ENCODE measurements around the gene KATNAL1. TPM values are rescaled to one million over a fixed set of nuclear protein-coding genes. Genes with fewer than 3 reads are reported as not detected.

KATNAL1 gene
- total RNA-seq, 1 experiment from 2014 or later: 14.2 TPM

DNA sequence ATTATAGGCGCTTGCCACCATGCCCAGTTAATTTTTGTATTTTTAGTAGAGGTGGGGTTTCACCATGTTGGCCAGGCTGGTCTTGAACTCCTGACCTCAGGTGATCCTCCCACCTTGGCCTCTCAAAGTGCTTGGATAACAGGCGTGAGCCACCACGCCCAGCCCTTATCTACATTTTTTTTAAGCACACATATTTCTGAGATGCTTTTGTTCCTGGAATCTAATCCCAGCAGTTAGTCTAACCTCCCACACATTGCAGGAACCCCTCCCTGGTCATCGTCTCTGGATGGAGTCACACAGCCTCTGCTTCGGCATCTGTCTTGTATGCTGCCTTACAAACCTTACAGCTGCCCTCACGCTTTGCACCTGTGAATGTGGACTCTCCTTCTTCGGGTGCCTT lies 15.1 kb upstream of the KATNAL1 start:
- Mint-ChIP-seq H3K27ac (no peak overlapping the region), H3K4me1 (peaks cover 5% of the 10 kb centered on the region), H3K36me3 (no peaks in the 10 kb centered on the region), H3K27me3 (ENCODE audit: low read depth) (peaks cover 2% of the 10 kb centered on the region; the same call in 1 of the 2 replicates), H3K4me3 (no peak overlapping the region), H3K9me3 (0 out of 2 replicates have a peak, but pooled peaks cover 8% of the 10 kb centered on the region)
- ATAC-seq (no peak), DNase-seq (ENCODE audit: low spot score) (no peak)
- CTCF ChIA-PET: interaction anchor here (1.6 kb wide), 1 partner anchor 13 kb away, joined by 3 read pairs; no protein-coding TSS in a partner anchor
- POLR2A ChIA-PET: interaction anchor here (1.1 kb wide), 1 partner anchor 16 kb away, joined by 4 read pairs; no protein-coding TSS in a partner anchor
- TF ChIP-seq IRF2 (CRISPR knock-in tag; IDR thresholded peaks at IDR 0.05; ENCODE audit: borderline replicate concordance, low read depth) (no peak), FOXP1 (CRISPR knock-in tag; IDR thresholded peaks at IDR 0.05; ENCODE audit: borderline replicate concordance) (no peak), NFE2L1 (CRISPR knock-in tag; IDR thresholded peaks at IDR 0.05) (no peak), ATF1 (CRISPR knock-in tag; IDR thresholded peaks at IDR 0.05) (no peak), GRHL2 (CRISPR knock-in tag; IDR thresholded peaks at IDR 0.05; ENCODE audit: insufficient replicate concordance, severe bottlenecking) (no peak), FOXJ3 (CRISPR knock-in tag; IDR thresholded peaks at IDR 0.05; ENCODE audit: borderline replicate concordance) (no peak)

DNA sequence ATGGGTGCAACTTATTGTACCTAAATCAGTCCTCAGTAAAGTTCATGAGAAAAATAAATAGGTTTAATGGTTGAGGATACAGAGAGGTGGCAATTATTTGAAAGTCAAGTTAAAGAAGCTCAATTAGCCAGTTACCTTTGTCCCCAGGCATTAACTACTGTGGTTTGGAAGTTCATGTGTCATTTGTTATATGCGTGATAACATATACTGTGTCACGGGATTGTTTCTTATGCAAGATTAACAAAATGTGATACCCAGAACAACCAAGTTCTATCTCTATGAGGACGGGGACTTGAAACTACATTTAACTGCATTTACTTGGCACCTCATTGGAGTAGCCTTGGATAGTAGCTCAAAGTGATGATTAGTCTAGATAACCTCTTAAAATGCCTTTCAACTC lies 13.9 kb upstream of the KATNAL1 start:
- H3K9me3 Mint-ChIP-seq: 0 out of 2 replicates have a peak, but pooled peaks cover 8% of the 10 kb centered on the region
- H3K4me3 Mint-ChIP-seq: no peak overlapping the region
- H3K27ac Mint-ChIP-seq: no peak overlapping the region
- ChIA-PET CTCF (no interaction called here), POLR2A (no interaction called here)
- DNase-seq (ENCODE audit: low spot score) (no peak), ATAC-seq (no peak)
- H3K27me3 Mint-ChIP-seq (ENCODE audit: low read depth): peaks cover 2% of the 10 kb centered on the region; the same call in 1 of the 2 replicates
- no peaks in the 10 kb centered on the region for H3K36me3 Mint-ChIP-seq
- peaks cover 5% of the 10 kb centered on the region for H3K4me1 Mint-ChIP-seq
- TF ChIP-seq SMAD3 (CRISPR knock-in tag; IDR thresholded peaks at IDR 0.05; ENCODE audit: borderline replicate concordance): no peak
- TF ChIP-seq, protein P1, sequence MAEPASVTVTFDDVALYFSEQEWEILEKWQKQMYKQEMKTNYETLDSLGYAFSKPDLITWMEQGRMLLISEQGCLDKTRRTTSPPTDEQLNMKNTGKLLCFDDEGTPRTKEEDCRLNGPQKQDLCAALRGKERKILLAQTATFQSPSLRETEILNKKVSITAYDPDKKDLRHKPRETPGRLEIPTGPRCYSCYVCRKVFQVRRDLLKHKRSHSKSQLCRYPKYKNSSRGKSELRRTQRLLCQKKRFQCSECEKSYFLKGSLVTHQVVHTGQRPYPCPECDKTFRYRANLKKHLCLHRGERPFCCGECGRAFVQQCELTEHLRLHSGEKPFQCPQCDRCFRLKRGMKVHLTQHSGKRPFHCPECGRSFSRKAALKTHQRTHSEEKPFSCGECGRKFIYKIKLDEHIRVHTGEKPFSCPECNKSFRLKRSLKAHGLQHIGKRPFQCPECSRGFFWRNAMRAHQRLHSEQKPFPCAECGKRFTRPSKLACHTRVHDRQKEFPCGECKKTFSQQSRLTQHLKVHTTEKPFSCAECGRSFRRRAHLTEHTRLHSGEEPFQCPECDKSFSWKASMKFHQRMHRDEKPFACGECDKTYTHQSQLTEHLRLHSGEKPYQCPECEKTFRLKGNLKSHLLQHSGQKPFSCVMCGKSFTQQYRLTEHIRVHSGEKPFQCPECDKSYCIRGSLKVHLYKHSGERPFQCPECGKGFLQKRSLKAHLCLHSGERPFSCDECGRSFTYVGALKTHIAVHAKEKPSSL (CRISPR knock-in tag; conservative IDR thresholded peaks at IDR 0.05): no peak
- TF ChIP-seq TCF7 (CRISPR knock-in tag; IDR thresholded peaks at IDR 0.05; ENCODE audit: low read depth): no peak
- no peak for TF ChIP-seq NFATC4 (CRISPR knock-in tag; IDR thresholded peaks at IDR 0.05)
- no peak for TF ChIP-seq ZBTB21 (CRISPR knock-in tag; IDR thresholded peaks at IDR 0.05; ENCODE audit: borderline replicate concordance)
- no peak for TF ChIP-seq JAZF1 (CRISPR knock-in tag; IDR thresholded peaks at IDR 0.05)
- no peak for TF ChIP-seq NR2C2 (CRISPR knock-in tag; IDR thresholded peaks at IDR 0.05)
- no peak for TF ChIP-seq FOXK1 (CRISPR knock-in tag; IDR thresholded peaks at IDR 0.05)
- TF ChIP-seq, protein P2, sequence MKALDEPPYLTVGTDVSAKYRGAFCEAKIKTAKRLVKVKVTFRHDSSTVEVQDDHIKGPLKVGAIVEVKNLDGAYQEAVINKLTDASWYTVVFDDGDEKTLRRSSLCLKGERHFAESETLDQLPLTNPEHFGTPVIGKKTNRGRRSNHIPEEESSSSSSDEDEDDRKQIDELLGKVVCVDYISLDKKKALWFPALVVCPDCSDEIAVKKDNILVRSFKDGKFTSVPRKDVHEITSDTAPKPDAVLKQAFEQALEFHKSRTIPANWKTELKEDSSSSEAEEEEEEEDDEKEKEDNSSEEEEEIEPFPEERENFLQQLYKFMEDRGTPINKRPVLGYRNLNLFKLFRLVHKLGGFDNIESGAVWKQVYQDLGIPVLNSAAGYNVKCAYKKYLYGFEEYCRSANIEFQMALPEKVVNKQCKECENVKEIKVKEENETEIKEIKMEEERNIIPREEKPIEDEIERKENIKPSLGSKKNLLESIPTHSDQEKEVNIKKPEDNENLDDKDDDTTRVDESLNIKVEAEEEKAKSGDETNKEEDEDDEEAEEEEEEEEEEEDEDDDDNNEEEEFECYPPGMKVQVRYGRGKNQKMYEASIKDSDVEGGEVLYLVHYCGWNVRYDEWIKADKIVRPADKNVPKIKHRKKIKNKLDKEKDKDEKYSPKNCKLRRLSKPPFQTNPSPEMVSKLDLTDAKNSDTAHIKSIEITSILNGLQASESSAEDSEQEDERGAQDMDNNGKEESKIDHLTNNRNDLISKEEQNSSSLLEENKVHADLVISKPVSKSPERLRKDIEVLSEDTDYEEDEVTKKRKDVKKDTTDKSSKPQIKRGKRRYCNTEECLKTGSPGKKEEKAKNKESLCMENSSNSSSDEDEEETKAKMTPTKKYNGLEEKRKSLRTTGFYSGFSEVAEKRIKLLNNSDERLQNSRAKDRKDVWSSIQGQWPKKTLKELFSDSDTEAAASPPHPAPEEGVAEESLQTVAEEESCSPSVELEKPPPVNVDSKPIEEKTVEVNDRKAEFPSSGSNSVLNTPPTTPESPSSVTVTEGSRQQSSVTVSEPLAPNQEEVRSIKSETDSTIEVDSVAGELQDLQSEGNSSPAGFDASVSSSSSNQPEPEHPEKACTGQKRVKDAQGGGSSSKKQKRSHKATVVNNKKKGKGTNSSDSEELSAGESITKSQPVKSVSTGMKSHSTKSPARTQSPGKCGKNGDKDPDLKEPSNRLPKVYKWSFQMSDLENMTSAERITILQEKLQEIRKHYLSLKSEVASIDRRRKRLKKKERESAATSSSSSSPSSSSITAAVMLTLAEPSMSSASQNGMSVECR (CRISPR knock-in tag; IDR thresholded peaks at IDR 0.05; ENCODE audit: borderline replicate concordance): no peak
- no peak for TF ChIP-seq NFE2L1 (CRISPR knock-in tag; IDR thresholded peaks at IDR 0.05)
- TF ChIP-seq, protein P3, sequence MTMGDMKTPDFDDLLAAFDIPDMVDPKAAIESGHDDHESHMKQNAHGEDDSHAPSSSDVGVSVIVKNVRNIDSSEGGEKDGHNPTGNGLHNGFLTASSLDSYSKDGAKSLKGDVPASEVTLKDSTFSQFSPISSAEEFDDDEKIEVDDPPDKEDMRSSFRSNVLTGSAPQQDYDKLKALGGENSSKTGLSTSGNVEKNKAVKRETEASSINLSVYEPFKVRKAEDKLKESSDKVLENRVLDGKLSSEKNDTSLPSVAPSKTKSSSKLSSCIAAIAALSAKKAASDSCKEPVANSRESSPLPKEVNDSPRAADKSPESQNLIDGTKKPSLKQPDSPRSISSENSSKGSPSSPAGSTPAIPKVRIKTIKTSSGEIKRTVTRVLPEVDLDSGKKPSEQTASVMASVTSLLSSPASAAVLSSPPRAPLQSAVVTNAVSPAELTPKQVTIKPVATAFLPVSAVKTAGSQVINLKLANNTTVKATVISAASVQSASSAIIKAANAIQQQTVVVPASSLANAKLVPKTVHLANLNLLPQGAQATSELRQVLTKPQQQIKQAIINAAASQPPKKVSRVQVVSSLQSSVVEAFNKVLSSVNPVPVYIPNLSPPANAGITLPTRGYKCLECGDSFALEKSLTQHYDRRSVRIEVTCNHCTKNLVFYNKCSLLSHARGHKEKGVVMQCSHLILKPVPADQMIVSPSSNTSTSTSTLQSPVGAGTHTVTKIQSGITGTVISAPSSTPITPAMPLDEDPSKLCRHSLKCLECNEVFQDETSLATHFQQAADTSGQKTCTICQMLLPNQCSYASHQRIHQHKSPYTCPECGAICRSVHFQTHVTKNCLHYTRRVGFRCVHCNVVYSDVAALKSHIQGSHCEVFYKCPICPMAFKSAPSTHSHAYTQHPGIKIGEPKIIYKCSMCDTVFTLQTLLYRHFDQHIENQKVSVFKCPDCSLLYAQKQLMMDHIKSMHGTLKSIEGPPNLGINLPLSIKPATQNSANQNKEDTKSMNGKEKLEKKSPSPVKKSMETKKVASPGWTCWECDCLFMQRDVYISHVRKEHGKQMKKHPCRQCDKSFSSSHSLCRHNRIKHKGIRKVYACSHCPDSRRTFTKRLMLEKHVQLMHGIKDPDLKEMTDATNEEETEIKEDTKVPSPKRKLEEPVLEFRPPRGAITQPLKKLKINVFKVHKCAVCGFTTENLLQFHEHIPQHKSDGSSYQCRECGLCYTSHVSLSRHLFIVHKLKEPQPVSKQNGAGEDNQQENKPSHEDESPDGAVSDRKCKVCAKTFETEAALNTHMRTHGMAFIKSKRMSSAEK (CRISPR knock-in tag; IDR thresholded peaks at IDR 0.05; ENCODE audit: borderline replicate concordance): no peak
- TF ChIP-seq, protein P4, sequence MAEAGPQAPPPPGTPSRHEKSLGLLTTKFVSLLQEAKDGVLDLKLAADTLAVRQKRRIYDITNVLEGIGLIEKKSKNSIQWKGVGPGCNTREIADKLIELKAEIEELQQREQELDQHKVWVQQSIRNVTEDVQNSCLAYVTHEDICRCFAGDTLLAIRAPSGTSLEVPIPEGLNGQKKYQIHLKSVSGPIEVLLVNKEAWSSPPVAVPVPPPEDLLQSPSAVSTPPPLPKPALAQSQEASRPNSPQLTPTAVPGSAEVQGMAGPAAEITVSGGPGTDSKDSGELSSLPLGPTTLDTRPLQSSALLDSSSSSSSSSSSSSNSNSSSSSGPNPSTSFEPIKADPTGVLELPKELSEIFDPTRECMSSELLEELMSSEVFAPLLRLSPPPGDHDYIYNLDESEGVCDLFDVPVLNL (CRISPR knock-in tag; IDR thresholded peaks at IDR 0.05; ENCODE audit: borderline replicate concordance, low read depth): no peak
- TF ChIP-seq OVOL2 (CRISPR knock-in tag; IDR thresholded peaks at IDR 0.05; ENCODE audit: borderline replicate concordance): no peak
- no peak for TF ChIP-seq EMX1 (CRISPR knock-in tag; IDR thresholded peaks at IDR 0.05)
- TF ChIP-seq, protein P5, sequence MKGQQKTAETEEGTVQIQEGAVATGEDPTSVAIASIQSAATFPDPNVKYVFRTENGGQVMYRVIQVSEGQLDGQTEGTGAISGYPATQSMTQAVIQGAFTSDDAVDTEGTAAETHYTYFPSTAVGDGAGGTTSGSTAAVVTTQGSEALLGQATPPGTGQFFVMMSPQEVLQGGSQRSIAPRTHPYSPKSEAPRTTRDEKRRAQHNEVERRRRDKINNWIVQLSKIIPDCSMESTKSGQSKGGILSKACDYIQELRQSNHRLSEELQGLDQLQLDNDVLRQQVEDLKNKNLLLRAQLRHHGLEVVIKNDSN (CRISPR knock-in tag; IDR thresholded peaks at IDR 0.05): no peak

Measured in WTC11 (cell line).